ENCODE results near the gene KIAA0232. TPM values are rescaled to one million over a fixed set of nuclear protein-coding genes. Genes with fewer than 3 reads are reported as not detected.

Gene KIAA0232
- total RNA-seq, 4 donors from 2014 or later = 39.4 to 66.6 (median 47.1) TPM

- Histone ChIP-seq H3K9me3 (no peaks in the 10 kb centered on the region), H3K4me3 (no peak overlapping the region), H3K4me1 (no peaks in the 10 kb centered on the region), H3K36me3 (no peaks in the 10 kb centered on the region), H3K27ac (no peak overlapping the region), H3K27me3 (peaks cover 4% of the 10 kb centered on the region)
- 98 to 100% methylated on average over 1 to 6 of the region's 35 CpGs for WGBS, 2 donors (ENCODE audit: low coverage in 1 of 2)
- no peak for TF ChIP-seq EP300 (IDR thresholded peaks at IDR 0.05)
- no peak for TF ChIP-seq POLR2A (IDR thresholded peaks at IDR 0.05)
- no peak for ATAC-seq
Observed at GRCh38 chr4:6761649-6762615, 20.6 kb upstream of the KIAA0232 start.

- no peak for TF ChIP-seq POLR2AphosphoS5 (IDR thresholded peaks at IDR 0.05)
- no peak for TF ChIP-seq EP300 (IDR thresholded peaks at IDR 0.05)
- no peak for TF ChIP-seq POLR2A (IDR thresholded peaks at IDR 0.05)
- TF ChIP-seq CTCF (IDR thresholded peaks at IDR 0.05) = no peak
- Histone ChIP-seq H3K9me3 (no peaks in the 10 kb centered on the region), H3K27ac (no peak overlapping the region), H3K36me3 (no peaks in the 10 kb centered on the region), H3K4me1 (peaks cover 0 to 13% (median 0%) of the 10 kb centered on the region in 3 donors), H3K27me3 (peaks cover 4% of the 10 kb centered on the region), H3K4me3 (no peak overlapping the region)
- ATAC-seq = no peak
- WGBS, 2 donors (ENCODE audit: low coverage in 1 of 2) = 40 to 100% methylated on average over 2 of the region's 16 CpGs
Observed at GRCh38 chr4:6763330-6763851, 19.1 kb upstream of the KIAA0232 start.

- no peak for ATAC-seq
- 72 to 77% methylated on average over 6 to 7 of the region's 11 CpGs for WGBS, 2 donors (ENCODE audit: low coverage in 1 of 2)
- no peak overlapping the region for H3K27ac ChIP-seq
- peaks cover 4% of the 10 kb centered on the region for H3K27me3 ChIP-seq
- TF ChIP-seq POLR2A (IDR thresholded peaks at IDR 0.05) (no peak), CTCF (IDR thresholded peaks at IDR 0.05) (no peak), EP300 (IDR thresholded peaks at IDR 0.05) (no peak), POLR2AphosphoS5 (IDR thresholded peaks at IDR 0.05) (no peak)
- no peaks in the 10 kb centered on the region for H3K9me3 ChIP-seq
- H3K4me3 ChIP-seq = no peak overlapping the region
- no peaks in the 10 kb centered on the region for H3K36me3 ChIP-seq
- peaks cover 0 to 21% (median 0%) of the 10 kb centered on the region in 3 donors for H3K4me1 ChIP-seq
Observed at GRCh38 chr4:6764976-6765620, 17.4 kb upstream of the KIAA0232 start.

- H3K9me3 ChIP-seq = no peaks in the 10 kb centered on the region
- H3K4me1 ChIP-seq = peaks cover 0 to 24% (median 0%) of the 10 kb centered on the region in 3 donors
- TF ChIP-seq EP300 (IDR thresholded peaks at IDR 0.05) (no peak), POLR2A (IDR thresholded peaks at IDR 0.05) (no peak), POLR2AphosphoS5 (IDR thresholded peaks at IDR 0.05) (no peak), CTCF (IDR thresholded peaks at IDR 0.05) (no peak)
- no peak overlapping the region for H3K27ac ChIP-seq
- WGBS, 2 donors (ENCODE audit: low coverage in 1 of 2) = 92 to 94% methylated on average over 2 of the region's 2 CpGs
- ATAC-seq = no peak
- H3K4me3 ChIP-seq = no peak overlapping the region
- H3K27me3 ChIP-seq = peaks cover 3% of the 10 kb centered on the region
- no peaks in the 10 kb centered on the region for H3K36me3 ChIP-seq
Observed at GRCh38 chr4:6765703-6766102, 16.8 kb upstream of the KIAA0232 start.

GRCh38 chr4:6767386-6767747 lies 15.2 kb upstream of the KIAA0232 start:
- H3K4me1 ChIP-seq = peaks cover 0 to 39% (median 0%) of the 10 kb centered on the region in 3 donors
- TF ChIP-seq EP300 (IDR thresholded peaks at IDR 0.05) (no peak), POLR2A (IDR thresholded peaks at IDR 0.05) (no peak), POLR2AphosphoS5 (IDR thresholded peaks at IDR 0.05) (no peak), CTCF (IDR thresholded peaks at IDR 0.05) (no peak)
- H3K4me3 ChIP-seq = no peak overlapping the region
- WGBS, 2 donors (ENCODE audit: low coverage in 1 of 2) = 33 to 60% methylated on average over 3 to 5 of the region's 6 CpGs
- H3K9me3 ChIP-seq = no peaks in the 10 kb centered on the region
- ATAC-seq = no peak
- no peaks in the 10 kb centered on the region for H3K36me3 ChIP-seq
- no peaks in the 10 kb centered on the region for H3K27me3 ChIP-seq
- no peak overlapping the region for H3K27ac ChIP-seq

All from gastroesophageal sphincter (tissue), 4 donors.